NCI-H526 treated with DMSO at 0.1 percent for 48 hours (cell line): ENCODE results near the gene PHACTR1.

ENCODE experiments used
- DNase-seq: peaks from one replicate; lab custom pipeline; 2025; lab: John Stamatoyannopoulos, UW

The PHACTR1 gene

DNA sequence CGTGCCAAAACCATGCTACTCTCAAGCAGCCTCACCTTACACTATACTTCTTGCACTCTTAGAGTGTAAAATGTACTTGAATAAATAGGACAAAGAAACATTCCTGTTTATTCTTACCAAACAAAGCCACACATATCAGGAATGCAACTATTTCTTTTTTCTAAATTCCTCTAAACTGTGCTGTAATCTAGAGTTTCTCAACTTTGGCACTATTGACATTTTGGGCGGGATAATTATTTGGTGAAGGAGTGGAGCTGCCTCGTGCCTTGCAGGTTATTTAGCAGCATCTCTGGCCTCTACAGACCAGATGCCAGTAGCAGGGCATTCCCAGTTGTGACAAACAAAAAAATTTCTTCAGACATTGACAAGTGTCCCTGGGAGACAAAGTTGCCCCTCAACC lies 86.9 kb downstream of the PHACTR1 start:
- DNase-seq = no peak

DNA sequence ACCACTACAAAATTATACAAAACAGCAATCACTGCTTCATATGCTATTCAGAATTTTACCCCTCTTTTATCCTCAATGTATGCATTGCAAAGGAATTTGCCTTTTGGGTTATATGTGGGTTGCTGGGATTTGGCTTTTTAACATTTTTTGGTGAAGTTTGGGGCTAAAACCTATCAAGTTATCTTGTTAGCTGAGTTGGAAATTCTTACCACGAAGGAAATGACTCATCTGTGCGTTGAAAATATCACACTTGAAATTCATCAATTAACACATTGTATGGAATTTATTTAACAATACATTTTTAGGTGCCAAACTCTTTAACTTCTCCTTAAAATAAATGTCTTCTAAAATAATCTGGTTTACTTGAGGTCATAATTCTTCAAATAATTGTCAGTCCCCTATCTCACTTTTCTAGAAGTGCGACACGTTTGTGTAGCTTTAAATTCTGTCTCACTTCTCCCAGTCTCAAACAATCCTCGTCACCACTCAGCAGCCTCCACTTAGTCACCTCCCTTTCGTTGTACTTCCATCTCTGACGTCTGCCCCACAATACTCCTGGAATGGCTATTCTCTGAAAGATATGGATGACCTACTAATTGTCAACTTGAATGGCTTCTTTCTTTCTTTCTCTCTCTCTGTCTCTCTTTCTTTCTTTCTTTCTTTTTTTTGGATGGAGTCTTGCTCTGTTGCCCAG lies 88.5 kb downstream of the PHACTR1 start:
- DNase-seq = no peak

DNA sequence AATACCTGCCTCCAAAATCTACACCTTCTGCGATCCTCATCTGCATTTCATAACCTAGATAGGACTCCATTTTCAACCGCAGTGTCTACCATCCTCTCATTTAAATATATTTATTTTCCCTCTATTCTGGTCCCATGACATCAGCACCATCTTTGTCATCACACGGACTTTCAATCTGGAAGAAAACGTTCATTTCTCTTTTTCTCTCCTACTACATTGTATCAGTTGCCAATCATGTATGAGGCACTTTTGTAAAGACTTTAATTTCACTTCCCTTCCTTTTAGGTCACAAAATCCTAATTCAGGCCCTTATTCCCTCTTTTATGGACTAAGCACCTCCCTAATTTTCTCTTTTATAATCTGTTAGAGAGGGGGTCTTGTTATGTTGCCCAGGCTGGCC lies 89.6 kb downstream of the PHACTR1 start:
- DNase-seq = no peak

DNA sequence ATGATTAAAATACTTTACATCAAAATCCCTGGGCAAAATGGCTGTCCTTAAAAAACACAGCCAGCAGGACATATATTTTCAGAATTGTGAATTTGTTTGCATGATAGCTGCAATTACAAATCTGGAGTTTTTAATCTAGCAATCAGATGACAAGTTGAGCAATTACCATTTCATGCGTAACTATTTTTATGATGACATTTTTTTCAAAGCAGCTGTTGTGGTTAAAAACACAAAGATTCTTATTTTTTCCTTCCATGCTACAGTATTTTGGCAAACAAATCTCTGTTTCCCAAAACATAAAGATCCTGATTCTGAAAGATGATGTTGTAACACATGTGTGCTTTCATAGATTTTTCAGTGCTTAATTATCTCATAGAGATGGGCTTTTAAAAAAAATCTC lies 90.2 kb downstream of the PHACTR1 start:
- DNase-seq = no peak

DNA sequence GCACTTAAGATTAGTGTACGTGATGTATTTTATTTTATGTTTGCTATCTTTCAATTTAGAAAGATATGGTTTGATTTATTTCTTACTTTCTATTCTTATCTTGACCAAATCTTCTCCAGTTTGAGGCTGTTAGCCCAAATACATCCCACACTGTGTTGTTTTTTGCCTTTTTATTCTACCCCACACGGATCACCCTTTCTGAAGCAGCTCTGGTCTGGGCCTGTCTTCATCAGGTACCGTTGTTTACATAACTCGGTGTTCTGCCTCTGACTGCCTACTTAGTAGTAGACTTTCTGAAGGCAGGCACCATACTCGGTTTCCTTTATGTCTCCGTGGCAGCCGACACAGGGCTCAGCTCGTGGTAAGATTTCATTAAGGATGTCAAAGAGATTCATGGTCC lies 95.0 kb downstream of the PHACTR1 start:
- no peak for DNase-seq

DNA sequence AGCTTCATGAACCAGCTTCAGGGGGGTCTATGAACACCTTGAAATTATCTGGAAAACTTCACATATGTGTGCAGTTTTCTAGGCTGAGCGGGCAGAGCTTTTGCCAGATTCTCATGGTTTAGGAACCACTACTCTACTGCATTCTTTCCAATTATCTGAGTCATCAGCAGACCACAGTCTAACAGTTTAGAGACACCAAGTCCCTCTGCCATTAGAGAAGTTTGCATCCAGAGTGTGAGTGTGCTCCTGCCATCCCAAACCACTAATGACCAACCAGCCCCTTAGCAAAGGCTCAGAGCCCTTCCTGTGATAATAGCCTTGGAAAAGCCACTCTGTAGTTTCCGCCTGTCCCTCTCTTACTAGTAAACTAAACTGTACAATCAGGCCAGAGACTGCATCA lies 96.8 kb downstream of the PHACTR1 start:
- DNase-seq = no peak

DNA sequence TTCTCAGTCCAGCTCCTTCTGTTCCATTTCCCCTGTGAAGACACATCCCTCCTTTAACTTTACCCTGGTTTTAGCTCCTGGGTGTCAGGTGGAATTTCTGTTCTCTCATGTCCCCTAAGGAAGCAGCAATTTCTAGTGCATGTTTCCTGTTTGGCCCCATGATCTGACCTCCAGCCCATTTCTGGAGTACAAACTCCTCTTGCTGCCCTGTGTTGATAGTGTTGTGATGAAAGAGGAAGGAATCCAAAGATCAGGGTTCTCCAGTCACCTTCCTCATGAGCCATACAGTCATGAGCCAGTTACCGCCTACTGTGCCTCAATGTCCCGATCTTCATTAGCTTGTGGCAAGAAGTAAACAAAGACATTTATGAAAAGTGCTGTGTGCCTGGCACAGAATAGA lies 97.4 kb downstream of the PHACTR1 start:
- DNase-seq = no peak

DNA sequence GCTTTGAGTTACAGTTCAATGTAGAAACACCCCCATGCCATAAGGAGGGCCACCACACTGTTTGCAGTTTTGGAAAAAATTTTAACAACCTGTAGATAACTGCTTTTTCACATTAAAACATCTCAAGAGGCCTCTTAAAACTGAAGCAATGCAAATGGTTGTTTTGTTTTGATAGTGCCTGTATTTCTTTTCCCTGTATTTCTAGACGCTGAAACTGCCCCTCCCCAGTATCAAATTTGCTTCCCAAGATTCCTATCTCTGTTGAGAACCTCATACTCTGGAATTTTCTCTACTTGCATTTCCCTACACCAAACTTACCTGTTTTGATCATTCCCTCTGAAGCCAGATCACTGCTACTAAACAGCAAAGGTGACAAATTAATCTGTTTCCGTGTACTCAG lies 98.5 kb downstream of the PHACTR1 start:
- no peak for DNase-seq

DNA sequence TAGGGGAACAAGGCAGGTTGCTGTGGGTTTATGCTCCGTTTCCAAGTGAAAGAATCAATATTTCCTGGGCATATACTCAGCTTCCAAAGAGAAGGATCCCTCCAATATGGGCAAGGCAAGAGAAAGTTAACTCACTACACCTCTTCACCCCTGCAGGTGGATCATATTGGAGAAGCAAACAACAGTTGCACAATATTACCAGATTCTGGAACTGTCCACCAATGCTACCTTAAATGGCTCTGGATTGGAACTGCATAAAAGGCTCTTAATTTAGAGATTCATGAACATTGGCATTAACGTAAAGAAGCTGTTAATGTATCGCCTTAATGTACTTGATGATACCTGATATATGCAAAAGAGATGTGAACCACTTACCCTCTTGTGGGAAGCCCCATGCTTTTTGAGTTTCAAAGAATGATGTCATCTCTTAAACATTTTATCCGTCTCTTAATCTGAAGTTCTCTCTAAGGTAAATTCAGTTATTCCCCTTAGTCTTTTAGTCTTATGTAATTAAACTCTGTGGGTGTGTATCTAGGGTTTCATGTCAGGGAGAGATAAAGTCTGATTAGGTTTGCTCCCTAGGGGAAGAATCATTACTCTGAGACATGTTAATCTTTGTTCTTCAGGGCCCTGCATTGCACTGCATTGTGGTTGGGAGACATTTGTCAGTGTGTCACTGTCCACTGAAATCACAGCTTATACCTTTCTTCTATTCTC lies 99.5 kb downstream of the PHACTR1 start:
- DNase-seq = no peak

DNA sequence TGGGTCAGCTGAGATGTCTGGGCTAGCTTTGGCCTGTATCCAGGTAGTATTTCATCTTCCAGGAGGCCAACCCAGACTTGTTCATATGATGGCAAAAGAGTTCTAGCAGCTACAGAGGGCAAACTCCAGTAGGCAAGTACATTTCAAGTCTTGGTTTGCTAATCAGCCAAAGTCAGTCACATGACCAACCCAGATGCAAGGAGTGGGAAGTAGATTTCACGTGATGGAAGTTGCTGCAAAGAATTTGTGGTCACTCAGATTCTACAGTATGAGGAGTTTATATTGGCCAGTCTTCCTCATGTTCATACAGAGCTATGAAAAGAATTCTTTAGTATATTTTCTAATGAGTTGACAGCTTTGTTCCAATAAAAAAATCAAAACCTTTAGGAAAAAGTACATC lies 101.8 kb downstream of the PHACTR1 start:
- DNase-seq = no peak

DNA sequence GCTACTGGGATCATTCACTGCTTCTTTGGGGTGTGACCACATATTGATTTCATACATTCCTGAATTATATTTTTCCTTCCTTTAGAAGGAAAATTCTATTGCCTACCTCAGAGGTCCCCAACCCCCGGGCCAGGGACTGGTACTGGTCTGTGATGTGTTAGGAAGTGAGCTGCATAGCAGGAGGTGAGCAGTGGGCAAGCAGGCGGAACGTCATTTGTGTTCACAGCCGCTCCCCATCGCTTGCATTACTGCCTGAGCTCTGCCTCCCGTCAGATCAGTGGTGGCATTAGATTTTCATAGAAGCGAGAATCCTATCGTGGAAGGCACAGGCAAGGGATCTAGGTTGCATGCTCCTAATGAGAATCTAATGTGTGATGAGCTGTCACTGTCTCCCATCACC lies 107.3 kb downstream of the PHACTR1 start:
- no peak for DNase-seq

DNA sequence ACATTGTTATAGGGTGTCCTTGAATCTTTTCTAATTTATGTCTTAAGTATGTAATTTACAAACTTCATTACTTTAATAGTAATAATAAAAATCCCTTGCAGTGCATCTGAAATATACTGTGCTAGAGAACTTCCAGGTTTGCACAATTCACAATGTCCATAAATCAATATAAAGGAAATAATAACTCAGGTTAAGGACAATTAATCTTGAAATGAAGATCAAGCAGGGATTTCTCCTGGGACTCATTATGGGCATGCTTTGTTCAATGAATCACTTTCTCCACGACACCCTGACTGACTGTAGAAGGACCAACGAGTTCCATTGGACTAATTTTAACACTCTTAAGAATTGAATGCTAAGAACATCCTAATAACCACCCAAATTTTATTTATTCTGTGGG lies 110.0 kb downstream of the PHACTR1 start:
- no peak for DNase-seq

DNA sequence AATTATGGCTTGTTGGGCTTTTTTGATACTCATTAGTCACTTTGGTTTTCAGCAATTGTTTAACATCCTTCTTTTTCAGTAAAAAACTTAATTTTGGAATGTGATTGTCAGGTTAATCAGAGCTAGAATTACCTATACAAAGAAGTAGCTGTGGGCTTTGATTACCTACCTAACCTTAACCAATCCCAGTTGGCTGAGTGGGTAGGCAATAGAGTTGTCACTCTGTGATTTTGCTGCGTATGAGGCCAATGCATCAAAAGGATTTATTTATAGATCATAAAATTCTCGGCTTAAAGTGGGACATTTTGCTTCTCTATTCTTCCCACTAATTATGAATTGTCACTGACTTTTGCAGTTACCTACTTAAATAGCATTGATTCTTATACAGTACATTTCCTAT lies 111.4 kb downstream of the PHACTR1 start:
- no peak for DNase-seq

DNA sequence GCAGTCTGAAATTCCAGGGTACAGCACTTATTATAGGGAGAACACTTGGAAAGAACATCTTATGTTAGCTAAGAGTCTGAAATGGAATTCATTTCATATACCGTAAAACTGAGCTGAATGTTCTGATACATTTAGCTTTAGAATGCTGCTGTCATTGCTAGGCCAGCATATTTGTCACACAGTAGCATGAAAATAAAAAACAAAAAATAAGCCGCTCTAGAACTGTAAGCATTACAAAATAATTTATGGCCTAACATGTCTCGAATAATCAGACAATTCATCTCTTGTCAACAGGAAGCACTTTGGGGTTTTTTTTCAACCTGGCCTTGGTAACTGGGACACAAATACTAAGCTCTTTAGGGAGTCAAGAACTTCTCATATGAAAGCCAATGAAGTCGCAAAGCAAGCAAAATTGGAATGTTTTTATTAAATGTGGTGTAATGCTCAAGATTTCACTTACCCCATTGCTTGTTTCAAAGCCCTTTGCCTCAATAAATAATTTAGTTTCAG lies 115.7 kb downstream of the PHACTR1 start:
- no peak for DNase-seq

DNA sequence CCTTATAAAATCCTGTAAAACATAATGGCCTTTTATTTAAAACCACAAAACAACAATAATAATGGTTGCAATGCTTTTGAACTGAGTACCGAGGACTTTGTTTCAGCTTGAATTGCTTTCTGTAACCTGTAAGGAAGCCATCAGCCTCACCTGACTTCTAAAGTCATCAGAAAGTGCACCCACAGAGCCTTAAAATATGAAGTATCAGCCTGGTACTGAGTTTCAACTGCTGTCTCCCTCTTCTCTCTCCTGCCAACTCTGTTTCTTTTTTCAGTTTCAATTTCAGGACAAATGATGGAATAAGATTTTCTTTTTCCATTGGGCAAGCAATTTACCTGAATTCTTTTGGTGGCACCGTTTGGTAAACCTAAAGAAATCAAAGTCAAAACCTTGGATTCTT lies 119.4 kb downstream of the PHACTR1 start:
- DNase-seq = no peak

DNA sequence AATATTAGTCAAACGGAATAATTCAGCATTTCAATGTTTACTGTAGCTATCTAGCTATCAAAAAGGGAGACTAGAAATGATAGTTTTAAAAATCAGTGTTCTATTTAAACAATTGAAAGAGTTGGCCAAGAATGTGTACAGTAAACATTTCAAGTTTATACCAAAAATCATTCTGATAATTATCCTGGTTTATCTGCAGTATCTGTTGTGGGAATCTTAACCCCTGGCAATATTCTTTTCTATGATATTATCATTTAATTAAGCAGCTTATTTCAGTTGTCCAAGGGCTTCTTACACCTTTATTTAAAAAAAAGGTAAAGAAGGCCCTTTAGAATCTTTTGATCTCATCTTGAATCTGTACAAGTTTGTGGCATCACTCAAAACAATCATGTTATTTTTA lies 125.1 kb downstream of the PHACTR1 start:
- DNase-seq = no peak

DNA sequence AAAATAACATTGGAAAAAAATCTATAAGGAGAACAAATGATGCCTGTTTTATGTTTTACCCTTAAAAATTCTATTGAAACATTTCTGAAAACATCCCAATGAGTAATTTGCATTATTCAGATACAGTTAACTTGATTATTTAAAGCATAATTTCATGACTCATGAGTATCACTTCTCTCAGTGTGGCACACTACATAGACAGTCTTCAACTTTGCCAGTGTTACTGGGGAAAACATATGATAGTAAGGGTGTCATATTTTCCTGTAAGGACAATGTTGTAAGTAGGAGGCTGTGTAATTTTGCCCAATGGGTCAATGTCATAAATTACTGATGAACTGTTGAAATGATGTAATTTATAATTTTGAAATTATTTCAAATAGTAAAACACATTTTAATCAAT lies 125.5 kb downstream of the PHACTR1 start:
- no peak for DNase-seq

DNA sequence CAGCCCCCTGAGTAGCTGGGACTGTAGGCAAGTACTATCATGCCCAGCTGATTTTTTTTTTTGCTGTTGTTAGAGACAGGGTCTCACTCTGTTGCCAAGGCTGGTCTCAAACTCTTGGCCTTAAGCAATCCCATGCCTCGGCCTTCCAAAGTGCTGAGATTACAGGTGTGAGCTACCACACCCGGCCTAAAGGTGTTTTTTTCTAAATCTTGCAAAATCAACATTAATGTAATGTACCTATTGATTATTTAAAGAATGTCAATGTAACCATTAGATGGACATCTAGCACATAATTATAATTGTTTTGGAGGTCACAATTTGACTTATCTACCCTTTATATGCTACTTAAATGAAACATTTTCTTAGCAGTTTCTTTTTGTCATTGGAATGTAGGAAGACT lies 126.1 kb downstream of the PHACTR1 start:
- DNase-seq = no peak

DNA sequence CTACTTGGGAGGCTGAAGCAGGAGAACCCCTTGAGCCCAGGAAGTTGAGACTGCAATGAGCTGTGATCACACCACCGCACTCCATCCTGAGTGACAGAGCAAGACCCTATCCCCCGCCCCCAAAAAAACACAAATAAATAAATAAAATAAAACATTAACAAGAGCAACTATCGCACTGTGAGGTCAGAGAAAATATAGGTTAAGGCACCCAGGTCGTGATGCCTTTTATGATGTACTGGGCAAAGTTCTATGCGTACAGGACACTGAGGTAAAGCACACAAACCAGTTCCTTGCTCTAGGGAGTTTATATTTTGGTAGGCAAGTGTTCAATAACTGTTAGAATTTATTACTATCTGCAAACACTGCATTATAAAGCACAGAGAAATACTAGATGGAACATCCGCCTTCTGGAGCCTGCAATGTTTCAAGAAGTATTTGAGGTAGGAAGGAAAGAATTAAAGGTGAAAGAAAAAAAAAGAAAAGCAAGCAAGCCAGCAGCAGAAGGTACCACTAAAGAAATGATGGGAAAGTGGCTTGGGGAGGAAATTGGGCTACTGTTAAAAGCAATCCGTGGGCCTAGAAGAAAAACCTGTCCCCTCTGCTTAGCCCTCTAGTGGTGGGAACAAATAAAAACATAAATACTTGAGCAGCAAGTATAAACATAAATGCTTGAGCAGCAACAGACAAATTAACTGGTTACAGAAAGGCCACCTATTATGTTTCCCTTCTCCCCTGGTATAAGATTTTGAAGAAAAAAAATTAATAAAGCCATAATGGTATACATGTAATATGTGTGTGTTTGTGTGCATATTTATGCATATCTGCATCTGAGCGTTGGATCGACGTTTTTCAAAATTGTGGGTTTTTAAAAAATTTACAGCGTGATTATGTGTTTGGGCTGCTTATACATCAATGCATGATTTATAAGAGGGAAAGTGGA lies 128.0 kb downstream of the PHACTR1 start:
- DNase-seq = peak; percentile 36

DNA sequence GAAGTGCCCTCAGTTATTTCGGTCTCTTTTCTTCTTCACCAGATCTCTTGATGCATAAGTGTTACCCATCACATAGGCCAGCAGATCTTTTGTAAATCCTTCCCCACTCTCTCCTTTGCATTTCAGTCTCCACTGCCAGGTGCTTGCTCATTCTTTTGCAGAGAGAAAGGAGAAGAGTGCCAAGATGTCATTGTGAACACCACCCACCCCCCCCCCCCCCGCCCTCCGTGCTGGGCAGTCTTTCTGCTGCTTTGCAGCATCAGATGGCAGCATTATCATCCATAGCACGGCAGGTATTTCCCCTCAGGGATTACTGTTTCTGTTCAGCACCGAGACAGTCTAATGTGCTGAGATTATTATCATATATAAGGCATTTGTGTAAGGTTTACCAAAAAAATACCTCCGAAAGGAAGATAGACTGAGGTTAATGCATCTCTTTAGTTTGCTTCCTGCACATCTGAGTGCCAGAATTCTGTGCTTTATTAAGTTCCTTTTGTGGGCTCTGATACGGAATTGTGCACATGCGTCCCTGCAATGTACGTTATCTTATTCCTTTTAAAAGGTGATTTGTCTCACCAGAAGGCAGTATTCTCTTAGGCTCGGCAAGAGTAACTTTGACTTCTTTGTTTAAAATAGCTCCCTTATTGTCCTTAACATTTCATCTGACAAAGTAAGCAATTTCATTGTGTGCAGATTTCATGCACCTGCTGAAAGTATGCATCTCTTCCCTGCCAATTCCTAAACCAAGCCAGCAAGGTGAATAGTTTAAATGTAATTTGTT lies 128.8 kb downstream of the PHACTR1 start:
- no peak for DNase-seq

DNA sequence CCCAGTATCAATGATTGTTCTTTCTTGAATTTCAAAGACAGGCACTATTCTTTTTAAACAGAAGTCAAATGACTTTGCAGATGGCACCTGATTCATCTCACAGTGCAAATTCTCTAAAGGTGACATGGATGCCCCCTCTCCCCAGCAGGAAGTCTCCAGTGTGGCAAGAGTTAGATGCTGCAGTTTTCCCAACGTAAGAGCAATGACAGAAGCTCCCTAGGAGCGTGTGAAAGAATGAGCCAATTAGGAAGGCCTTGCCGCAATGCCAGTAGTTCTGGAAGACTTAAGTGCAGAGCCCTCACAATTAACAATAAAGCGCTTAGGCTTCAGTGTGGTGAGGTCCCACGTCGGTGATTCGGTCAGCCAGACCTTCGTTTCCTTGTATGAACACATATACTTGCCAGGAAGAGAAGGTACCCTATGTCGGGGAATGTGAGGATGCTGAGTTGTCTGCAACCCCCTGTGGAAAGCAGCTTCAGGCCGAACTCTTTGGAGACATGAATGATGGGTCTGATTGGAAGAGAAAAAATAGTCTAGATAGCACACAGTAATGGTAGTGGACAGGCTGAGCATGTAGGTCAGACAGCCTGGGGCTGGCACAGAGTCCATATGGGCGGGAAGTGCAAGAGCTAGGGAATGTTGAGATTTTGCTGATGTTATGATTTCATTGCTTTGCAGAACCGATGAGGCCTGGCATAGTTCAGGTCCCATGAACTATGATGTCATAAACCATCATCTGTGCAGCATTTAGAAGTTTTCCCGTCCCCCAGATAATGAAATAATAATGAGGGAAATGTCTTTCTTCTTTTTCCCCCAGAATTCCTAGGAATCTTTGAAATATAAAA lies 132.6 kb downstream of the PHACTR1 start:
- no peak for DNase-seq
